GM19043 (cell line): ENCODE results near the gene TANC1.

ENCODE experiments used
- ATAC-seq: cut with Tn5 transposase; IDR thresholded peaks from one replicate; pipeline ENCODE4 v1.9.1; 2021; ENCODE audit warnings: low read depth; ENCODE audit not compliant: unreplicated experiment

TANC1 gene

DNA sequence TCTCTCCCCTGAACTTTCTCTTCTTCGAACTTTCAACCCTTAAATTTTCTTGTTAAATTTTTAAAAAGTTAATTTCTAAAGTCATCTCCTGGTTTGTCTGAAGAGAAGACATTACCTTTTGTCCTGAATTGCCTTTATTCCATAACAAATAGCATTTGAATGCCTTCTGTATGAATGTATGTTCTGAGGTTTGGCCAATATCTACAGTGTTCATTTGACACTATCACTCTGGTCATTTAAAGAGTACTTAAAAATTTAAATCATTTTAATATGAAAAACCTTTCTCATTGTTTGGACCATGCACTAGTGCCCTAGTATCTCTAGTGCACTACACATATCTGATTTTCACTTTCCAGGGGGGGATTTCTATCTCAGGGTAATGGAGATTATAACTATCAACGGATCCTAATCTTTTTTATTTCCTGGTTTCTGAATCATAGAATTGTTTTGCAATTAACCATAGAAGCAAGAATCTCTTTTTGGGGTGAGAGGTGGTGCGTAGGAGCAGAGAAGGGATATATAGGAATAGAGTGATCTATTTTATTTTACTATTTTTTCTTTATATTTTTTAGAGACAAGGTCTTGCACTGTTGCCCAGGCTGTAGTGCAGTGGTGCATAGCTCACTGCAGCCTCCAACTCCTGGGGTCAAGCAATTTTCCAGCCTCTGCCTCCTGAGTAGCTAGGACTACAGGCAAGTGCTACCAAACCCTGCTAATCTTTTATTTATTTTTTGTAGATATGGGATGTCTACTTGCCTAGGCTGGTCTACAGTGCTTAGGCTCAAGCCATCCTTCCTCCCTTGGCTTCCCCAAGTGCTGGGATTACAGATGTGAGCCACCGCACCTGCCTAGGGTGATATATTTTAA lies 25.5 kb downstream of the TANC1 start:
- no peak for ATAC-seq

GRCh38 chr2:158994920-158995676 lies 26.7 kb downstream of the TANC1 start:
- ATAC-seq: no peak

DNA sequence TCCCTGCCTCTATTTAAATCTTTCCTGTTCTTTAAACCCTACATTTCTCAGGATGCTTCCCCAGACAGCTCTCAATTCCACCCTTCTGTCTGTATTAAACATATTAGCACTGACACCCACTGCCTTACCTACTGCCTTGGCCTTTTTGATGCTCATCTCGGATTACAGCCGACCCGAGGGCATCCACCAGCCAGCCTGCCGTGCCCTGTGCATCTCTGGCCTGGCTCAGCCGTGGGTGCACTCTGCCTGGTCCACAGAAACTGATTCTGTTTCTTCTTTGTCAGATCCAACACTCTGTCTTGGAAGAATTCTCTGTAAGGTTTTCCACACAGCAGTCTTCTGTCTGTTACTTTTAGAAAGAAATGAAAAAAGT lies 27.2 kb downstream of the TANC1 start:
- no peak for ATAC-seq

- no peak for ATAC-seq
Measured at GRCh38 chr2:158996378-158996993, 28.0 kb downstream of the TANC1 start.

DNA sequence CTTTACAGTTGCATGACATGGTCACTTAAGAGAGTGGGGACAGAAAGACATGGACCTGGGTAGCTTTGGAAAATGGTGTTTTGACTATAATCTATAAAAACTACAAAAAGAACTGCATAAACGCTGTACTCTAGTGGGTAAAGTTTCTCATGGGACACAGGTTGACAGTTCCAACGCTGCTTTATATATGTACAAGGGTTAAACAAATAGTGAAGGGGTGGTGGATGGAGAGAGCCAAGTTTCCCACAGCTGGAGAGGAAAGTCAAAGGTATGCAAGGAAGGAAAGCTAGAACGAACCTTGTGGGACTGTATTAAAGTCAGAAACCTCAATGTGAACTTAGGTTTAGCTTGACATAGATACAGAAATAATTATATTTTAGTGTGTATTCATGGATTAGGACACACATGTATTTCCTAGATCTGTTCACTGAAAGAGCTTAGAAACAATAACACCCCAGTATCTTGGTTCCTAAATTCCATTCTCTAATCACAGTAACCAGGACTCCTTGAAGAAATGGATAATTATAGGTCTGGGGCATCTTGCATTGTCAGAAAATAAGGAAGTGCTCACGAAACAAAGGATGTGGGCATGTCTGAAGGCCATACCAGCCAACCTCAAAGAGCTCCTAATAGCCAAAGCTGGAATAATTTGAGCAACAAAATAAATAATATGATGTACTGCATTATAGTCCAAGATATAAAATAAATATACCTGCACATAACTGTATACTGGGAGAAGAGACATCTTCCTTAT lies 28.8 kb downstream of the TANC1 start:
- ATAC-seq: no peak

DNA sequence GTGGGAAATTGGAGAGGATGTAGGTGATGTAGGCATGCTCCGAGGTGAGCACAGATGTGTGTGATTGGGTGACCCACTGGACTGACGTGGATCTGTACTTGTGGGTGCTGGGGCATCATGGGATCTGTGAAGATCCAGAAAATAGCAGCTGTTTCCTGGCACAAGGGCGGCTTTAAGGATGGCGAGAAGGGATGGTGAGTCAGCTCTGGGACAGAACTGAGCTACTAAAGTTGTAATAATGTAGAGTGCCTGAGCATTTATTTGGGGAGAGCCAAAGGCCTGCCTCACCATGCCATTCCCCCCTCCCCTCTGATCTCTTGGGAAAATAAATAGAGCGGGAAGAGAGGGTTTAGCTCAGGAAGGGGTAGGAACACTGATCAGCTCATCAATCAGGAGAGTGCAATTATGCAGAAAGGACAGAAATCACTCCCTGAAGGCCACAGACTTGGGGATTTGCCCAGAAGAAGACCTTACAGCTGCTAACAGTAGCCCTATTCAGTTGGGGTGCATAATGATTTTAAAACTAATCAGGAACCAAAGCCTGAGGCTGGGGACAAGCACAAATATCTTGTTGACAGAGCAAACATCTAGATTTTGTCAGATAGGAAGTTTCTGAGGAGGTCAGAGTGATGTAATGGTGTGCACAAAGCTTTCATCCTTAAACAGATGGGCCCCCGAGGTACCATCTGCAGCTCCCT lies 30.3 kb downstream of the TANC1 start:
- no peak for ATAC-seq

- no peak for ATAC-seq
Measured at GRCh38 chr2:158999458-158999857, 31.0 kb downstream of the TANC1 start.

- no peak for ATAC-seq
Measured at GRCh38 chr2:159000072-159000471, 31.6 kb downstream of the TANC1 start.

DNA sequence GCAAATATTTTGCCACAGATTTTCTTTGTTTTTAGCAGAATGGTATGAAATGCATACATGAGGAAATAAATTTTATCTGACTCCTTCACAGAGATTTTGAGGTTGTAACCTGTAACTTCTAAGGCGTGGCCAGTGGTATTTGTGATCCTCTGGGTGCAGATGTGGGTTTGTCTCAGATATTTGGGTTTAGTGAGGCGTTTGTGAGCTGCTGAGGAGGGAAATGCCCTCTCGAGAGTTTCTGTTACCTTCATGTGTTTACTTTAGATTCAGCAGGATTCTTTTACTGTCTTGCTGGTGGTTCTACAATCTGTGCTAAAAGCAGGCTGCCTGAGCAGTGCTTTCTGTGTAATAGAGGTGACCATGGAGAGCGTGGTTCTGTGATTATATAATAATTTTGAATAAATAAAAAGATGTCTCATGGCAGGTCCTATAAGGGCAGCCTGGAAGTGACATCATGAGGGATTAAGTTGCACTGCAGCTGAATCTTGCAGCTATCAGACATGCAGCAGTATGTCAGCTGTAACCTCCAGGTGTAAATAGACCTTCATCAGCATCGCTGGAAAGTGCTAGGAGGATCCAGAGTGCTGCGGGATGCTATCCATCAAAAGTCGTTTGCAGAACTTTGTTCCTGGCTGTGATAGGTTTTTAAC lies 34.1 kb downstream of the TANC1 start:
- no peak for ATAC-seq

GRCh38 chr2:159003555-159003954 lies 35.1 kb downstream of the TANC1 start:
- no peak for ATAC-seq

GRCh38 chr2:159004849-159005248 lies 36.4 kb downstream of the TANC1 start:
- ATAC-seq: no peak

DNA sequence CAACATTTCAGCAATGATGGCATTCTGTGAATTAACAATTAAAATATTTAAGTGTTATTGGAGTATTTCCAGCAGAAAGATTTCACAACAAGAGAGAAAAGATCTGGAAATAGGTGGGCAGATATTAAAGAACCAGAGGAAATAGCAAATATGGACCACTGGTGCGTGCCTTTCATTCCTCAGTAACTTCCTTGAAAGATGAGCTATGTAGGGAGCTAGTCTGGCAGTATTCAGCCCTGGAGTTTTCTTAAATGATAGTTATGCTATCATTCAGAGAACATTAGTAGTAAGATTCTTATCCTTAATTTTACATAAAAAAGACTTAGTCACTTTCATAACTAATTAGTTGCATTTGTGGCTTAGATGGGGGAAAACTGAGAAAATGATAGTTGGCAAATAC lies 41.5 kb downstream of the TANC1 start:
- ATAC-seq: no peak

- ATAC-seq: no peak
Measured at GRCh38 chr2:159010340-159010739, 41.9 kb downstream of the TANC1 start.

DNA sequence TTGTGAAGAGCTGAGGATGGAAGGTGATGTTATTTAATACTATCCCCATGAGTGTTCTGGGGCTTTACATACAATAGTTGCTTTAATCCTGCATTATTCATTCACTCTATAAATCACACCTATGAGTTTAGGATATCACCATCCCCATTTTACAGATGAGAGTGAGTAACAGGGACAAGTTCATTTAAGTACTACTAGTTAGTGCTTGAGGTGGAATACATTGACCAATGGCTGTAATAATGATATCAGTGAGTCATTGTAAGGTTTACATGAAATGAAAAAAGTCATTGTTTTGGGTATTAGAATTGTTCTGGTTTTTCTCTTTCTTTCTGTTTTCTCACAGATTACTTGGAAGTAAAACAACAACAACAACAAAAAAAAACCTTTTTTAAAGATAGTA lies 42.5 kb downstream of the TANC1 start:
- ATAC-seq: no peak

- no peak for ATAC-seq
Measured at GRCh38 chr2:159012142-159012541, 43.7 kb downstream of the TANC1 start.

DNA sequence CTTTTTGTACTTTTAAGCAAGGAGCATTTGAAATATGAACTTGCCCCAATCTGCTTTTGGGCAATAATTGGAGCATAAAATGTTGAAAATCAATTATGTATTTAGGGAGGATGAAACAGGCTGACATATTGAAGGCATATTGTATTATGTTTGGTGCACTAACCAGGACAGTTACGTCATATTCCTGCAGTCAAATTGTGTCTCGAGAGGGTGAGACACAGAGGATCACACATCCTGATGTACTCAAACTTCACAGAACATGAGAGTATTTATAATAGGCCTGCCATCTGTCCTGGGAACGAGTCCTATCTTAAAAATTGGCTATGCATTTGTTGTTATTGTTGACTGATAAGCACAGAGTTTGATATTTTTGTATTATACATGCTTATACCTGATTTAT lies 44.7 kb downstream of the TANC1 start:
- no peak for ATAC-seq

GRCh38 chr2:159015174-159015573 lies 46.7 kb downstream of the TANC1 start:
- no peak for ATAC-seq

- no peak for ATAC-seq
Measured at GRCh38 chr2:159015823-159016222, 47.4 kb downstream of the TANC1 start.

DNA sequence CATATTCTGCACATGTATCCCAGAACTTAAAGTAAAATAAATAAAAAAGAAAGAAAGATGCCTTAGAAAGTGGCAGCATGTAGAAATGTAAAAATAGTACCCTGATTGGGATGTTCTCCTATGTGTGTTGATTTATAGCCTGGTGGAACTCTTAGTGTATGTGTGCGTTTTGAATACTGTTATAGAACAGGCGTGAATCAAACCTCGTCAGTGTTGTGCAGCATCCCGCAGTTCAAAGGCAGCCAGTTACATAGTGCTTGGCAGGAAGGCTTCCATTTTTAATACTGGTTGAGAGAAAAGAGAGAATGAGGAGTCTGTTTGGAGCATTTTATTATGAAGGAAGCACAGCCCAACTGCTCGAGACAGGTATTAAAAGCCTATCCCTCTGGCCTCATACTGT lies 49.4 kb downstream of the TANC1 start:
- ATAC-seq: no peak

DNA sequence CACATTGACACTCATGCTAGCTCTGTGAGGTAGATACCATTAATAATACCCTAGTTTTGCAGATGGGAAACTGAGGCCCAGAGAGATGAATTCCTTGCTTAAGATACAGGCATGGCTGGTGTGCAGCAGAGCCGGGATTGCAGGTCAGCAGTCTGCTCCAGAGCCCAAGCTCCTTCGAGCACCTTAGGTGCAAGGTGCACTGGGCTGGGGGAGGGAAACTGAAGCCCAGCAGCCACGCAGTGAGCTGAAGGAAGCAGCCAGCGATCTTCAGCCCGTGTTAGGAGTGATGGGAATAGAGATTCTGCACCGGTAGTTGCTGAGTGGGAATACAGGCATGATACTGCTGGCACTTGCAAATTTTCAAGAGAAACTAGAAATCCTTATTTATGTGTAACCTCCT lies 50.6 kb downstream of the TANC1 start:
- no peak for ATAC-seq
